C1 segment of cervical spinal cord (tissue), 14 donors: ENCODE results near the gene THRAP3.

Source experiments
- DNase-seq, 14 donors: peaks; one replicate each; lab custom pipeline; 2025; lab: John Stamatoyannopoulos, UW

The THRAP3 gene

DNA sequence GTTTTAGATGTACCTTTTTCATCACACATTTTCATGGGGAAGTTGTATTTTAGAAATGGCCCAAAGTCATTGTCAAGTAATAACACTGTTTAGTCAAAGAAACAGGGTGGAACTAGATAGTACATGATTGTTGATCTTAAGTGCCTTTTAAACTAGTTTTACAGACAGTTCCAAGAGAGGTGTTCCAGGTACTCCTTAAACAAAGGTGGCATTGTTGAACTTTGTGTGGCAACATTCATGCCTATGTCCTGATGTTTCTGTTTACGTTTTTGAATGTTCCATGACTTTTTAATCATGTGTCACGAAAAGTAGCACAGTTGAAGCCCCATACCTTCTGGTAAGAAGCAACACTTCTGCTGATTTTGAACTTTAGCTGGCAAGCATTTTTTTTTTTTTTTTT lies 72.8 kb downstream of the THRAP3 start:
- no peak for DNase-seq

DNA sequence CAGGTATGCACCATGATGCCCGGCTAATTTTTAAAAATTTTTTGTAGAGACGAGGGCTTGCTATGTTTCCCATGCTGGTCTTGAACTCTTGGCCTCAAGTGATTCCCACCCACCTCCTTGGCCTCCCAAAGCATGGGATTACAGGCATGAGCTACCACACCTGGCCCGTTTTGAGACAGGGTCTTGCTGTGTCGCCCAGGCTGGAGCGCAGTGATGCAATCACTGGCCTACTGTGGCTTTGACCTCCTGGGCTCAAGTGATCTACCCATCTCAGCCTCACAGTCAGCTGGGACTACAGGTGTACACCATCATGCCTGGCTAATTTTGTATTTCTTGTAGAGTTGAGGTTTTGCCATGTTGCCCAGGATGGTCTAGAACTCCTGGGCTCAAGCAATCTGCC lies 74.4 kb downstream of the THRAP3 start:
- DNase-seq, result no peak

DNA sequence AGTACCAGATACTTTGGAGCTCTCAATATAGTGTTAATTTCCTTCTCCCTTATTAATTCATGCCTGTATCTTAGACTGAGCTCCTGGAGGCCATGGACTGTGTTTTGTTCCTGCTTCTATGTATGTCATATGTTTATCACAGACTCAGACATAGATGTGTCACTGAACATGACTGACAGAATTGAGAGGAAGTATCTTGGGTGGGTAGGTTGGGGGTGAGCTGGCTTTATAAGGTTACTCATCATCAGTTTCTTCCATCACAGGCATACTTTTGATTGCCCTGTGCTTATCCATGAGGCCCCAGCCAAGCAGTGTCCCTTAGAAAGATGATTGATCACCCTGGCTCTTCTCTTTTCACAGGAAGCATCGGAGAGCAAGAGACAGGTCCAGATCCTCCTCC lies 76.3 kb downstream of the THRAP3 start:
- DNase-seq, result no peak

DNA sequence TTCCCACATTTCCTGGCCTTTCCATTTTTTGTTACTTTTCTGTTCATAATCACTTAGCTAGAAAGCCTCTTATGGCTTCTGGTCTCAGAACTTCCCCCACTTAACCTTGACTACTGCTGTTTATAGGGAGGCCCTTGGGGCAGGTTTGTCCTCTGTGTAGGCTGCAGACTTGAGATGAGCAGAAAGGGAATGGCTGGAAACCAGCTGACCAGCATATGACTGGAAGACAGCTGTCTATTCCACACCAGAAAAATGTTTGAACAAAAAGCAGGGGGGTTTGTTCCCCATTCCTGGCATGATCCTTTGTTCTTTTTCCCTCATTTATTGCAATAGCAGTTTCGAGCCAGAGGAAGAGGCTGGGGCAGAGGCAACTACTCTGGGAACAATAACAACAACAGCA lies 77.0 kb downstream of the THRAP3 start:
- DNase-seq, result peak in 1 of 14 donors; percentile 13

DNA sequence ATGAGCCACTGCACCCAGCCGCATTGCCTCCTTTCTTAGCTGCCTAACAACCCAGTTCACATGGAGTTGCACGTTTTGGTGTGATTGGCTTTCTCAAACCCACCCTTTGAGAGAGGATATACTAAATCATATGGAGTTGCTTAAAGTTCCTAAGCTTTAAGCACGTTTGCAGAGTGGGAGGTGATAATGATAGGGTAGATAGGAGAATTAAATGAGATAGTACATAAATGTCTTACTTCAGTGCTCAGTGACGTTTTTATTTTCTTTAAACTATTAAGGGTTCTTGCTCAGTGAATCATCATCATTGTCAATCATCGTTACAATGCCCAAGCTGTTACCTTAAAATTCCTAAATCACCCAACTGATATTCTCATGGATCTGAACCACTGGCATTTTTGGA lies 79.0 kb downstream of the THRAP3 start:
- DNase-seq, result no peak

DNA sequence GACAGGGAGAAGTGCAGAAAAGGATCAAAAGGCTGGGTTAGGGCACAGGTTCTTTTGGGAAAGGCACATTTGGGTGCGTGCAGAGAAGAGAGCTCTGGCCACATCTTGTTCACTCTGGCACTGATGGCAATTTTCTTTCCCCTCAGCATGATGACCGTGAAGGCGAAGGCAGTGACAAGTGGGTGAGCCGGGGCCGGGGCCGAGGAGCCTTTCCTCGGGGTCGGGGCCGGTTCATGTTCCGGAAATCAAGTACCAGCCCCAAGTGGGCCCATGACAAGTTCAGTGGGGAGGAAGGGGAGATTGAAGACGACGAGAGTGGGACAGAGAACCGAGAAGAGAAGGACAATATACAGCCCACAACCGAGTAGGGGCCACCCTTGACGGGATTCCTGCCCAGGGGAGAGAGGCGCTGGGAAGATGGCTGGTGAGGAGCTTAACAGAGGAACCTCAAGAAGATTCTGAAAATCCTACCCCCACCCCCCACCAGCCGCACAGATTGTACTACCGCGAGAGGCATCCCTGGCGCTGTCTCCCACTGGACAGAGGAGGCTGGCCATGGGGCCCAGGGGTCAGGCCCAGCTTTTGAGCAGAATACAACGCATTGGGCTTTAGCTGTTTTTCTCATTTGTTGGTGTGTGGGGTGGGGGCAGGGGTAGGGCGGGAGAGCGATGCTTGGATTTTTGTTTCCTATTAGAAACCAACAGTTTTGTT lies 79.6 kb downstream of the THRAP3 start:
- no peak for DNase-seq

DNA sequence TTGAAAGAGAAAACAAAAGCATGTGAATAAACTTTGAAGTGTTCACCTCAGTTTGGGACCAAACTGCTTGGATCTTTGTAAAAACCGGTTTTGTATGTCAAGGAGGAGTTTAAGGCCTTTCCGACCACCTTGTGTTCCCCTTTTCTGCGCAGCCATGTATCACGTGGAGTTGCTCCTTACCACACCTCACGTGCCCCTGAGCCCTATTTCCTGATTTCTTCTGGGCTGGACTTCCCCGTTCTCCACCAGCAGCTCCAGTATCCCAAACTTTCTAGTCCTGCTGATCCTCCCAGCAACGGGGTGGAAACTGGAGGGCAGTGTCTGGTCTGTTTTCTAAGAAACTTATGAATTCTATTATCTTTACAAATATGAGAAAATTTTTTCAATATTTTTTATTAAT lies 80.3 kb downstream of the THRAP3 start:
- peak in 2 of 14 donors; percentile 10 for DNase-seq

DNA sequence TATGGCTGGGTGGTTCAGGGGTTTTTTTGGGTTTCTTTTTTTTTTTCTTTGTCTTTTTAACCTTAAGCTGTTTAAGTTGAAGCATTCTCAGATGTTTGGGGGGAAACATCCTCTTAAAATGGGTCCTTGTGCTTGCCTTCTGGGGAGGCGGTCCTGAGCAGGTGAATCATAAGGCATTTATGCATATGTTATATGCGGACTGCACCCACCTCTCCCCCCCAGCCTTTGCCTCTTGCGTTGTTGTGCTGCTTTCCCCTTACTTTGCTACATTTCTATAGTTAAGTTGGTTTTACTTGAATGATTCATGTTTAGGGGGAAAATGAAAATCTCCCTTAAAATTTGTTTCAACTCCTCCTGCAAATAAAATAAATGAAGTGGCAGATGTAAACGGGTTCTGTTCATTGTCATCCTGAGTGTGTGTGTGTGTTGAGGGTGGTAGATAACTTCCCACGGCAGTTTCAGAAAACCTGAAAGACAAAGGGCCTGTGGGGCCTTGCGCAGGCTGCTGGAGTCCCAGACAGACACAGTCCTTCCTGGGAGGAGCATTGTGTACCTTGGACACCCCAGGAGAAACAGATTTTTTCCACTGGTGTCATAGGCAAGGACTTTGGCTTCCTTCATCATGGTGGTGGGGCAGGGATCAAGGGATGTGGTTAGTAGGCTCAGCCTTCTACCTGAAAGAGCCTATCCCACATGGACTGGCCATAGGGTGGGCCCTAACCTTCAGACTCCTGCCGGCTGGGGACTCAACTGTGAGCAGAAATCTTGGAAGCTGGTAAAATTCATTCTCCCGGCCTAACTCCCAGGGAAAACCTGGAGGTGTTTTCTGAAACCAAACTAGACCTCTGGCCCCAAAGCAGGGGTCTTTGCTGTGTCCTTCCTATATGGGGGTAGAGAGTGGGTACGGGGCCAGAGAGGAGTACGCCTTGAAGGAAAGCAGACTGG lies 81.0 kb downstream of the THRAP3 start:
- no peak for DNase-seq

DNA sequence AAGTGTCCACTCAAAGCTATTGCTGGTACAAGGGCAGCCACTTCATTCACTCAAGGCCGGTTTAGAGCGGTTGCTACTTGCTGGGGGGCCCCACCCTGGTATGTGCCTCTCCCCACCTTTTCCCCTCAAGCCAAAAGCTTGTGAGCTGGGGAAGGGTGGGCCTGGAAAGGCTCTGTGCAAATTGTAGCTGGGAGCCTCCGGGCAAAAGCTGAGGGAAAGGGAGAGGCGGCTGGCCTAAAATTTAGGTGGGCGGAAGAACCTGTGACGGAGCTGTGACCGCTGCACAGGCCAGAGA lies 81.6 kb downstream of the THRAP3 start:
- DNase-seq, result no peak

DNA sequence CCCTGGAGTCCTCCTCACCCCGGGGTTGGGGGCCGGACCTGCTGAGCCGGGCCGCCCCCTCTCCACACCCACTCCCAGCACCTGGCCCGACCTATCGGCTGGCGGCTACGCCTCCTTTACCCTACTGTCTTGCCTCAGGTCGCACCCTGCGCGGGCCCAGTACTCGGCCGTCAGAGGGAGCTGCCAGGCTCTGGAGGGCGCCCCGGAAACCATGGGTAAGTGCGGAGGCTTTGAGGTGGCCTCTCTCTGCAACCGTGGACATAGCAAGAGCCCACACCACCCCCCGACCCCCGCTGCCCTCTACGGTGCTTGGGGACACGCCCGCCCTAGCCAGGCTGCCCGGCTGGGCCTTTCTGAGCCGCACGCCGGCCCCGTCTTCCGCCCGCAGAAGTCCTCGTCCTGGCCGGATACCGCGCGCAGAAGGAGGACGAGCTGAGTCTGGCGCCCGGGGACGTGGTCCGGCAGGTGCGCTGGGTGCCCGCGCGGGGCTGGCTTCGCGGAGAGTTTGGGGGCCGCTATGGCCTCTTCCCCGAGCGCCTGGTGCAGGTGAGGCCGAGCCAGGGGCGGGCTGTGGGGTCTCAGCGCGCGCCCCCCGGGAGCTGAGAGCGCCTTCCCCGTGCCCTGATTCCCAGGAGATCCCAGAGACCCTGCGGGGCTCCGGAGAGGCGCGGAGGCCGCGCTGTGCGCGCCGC lies 82.1 kb downstream of the THRAP3 start, which contains the start of gene SH3D21:
Gene SH3D21, plus strand, starts transcription at position 159 of the 692 bp plus-strand sequence. Its CDS starts 53 bp downstream, at position 212.
- peak in 2 of 14 donors; percentile 25 to 36 for DNase-seq

DNA sequence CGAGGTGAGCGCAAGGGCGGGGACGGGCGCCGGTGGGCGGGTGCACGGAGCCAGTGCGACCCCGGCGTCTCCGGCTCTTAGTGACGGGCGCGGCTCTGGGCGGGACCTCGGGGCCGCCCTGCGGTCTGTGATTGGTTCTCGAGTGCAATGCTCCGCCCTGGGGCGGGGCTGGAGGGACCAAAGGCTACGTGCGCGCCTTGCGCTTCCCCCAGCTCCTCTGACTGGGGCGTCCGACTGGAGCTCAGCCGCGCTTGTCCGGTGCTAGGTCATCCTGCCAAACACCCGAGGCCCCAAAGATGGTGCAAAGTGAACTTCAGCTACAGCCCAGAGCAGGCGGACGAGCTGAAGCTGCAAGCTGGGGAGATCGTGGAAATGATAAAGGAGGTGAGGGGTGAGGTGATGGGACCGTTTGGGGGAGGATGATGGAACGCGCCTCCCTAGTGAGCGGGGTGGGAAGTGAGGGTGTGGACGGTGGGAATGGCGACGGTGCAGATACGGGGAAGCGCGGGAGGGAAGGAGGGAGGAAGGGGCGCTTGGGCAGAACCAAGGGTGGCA lies 82.7 kb downstream of the THRAP3 start:
- DNase-seq, result peak in 13 of 14 donors; percentile 27 to 90 (median 57)

DNA sequence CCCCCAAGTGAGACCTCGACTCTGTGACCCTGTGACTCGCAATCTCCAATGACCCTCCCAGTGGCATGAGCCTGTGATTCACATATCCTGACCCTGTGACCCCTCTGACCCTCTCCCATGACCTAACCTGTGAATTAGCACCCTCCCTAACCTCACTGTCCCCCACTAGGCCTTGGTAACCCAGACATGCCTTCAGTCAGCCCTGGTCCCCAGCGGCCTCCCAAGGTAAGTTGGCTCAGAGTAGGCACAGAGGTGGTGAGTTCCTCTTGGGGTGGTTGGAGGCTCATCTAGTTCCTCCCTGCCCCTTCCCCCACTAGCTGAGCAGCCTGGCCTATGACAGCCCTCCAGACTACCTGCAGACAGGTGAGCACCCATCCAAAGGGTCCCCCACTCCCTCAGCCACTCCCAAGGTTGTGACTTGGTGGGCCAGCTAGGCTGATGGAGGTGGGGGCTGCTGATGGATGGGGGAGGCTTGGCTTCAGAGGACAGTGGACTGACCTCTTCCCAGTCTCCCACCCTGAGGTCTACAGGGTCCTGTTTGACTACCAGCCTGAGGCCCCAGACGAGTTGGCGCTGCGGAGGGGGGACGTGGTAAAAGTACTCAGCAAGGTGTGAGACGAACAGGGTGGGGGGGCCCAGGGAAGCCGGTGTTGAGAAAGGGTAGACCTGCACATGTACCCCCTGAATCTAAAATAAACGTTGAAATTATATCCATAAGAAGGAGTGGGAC lies 83.5 kb downstream of the THRAP3 start:
- DNase-seq, result no peak

DNA sequence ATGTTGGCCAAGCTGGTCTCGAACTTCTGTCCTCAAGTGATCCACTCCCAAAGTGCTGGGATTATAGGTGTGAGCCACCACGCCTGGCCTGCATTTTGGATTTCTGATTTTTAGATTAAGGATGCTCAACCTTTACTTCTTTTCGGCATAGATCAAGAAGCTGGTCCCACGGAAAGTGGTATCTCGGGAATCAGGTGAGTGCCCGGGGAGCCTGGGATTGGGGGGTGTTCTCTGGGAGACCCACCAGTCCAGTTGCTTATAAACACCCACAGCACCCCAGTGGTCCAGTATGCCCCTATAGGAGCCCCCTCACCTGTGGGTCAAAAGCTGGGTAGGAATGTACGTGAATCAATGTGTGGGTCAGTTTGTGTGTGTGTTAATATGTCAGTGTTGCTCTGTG lies 85.2 kb downstream of the THRAP3 start:
- no peak for DNase-seq

DNA sequence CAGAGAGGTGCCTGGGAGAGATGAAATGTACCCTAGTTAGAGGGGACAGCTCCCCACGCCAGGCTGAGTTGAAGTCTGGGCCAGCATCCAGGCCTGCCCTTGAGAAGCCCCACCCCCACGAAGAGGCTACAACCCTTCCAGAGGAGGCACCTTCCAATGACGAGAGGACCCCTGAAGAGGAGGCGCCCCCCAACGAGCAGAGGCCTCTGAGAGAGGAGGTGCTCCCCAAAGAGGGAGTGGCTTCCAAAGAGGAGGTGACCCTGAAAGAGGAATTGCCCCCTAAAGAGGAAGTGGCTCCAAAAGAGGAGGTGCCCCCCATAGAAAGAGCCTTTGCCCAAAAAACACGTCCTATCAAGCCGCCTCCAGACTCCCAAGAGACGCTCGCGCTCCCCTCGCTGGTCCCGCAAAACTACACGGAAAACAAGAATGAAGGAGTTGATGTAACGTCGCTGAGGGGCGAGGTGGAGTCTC lies 96.1 kb downstream of the THRAP3 start:
- DNase-seq, result no peak

DNA sequence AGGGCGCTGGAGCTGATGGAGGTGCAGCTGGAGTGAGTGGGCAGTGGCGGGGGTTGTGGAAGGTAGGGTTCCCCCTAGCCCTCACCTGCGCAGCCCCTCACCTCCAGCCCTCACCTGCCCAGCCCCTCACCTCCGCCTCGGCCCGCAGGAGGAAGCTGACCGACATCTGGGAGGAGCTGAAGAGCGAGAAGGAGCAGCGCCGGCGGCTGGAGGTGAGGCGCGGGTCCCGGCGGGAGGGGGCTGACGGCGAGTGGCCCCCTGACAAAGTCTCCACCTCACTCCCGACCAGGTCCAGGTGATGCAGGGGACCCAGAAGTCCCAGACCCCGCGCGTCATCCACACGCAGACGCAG lies 96.5 kb downstream of the THRAP3 start:
- DNase-seq, result no peak

DNA sequence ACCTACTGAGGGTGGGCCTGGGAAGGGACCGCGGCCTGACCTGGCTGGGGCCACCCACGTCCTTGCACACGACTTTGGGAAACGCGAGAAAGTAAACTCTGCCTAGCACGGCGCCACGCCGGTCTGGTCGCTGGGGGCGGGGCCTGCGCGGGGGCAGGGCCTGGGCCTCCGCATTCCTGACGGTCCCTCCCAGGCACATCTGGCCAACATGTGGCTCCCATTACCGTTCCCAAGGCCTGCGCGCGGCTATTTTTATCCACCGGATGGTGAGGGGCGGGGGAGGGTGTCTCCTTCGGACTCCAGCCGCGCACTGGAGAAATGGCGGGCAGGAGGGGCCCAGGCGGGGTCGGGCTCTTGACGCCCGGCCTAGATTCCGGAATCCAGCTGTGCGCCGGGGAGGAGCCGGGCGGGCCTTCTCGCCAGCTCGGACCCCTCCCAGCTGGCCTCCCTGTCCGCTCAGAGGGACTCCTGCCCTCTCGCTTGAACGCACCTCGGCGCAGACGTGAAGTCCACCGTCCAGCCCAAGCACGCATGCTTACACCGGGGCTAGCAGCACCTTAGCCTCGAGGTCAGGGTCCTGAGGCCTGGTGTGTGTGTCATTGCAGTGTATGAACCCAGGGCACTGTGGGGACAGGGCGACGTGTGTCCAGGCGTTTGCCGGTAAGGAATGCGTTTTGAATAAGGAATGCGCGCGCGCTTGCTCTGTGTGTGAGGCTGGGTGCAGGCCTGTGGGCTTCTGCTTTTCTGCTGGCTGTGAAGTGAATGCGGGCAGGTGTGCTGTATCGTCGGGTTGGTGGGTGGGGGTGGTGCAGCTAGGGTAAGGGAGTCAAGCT lies 97.1 kb downstream of the THRAP3 start:
- peak in 1 of 14 donors; percentile 11 for DNase-seq

DNA sequence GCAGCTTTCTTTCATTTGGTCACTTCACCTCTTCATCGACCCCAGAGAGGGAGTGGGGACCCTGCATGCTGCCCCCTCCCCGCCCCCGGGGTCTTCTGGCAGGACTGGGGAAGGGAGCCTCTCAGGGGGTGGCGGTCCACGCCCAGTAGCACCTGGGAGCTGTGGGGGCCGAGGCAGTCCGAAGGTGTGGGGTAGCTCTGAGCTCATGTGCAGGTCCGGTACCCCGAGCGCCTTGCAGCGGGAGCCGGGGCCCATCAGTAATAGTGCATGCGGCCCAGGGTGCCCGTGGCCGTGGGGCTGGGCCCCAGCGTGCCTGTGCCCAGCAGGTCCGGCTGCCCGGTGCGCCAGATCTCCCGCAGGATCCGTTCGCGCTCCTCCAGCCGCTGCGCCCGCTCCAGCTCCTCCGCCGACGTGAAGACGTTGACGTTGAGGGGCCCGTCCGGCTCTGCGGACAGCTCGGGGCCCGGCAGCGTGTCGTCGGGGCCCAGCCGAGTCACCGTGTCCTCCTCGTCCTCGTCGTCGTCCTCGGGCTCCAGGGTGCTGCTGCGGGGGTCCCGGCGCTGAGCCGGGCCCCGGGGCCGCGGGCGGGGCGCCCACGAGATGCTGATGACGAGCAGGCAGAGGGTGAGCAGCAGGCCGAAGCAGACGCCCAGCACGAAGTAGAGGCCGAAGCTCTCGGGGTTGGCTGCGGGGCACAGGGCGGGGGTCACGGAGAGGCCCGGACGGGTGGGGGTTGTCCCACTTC lies 98.0 kb downstream of the THRAP3 start:
- DNase-seq, result no peak

DNA sequence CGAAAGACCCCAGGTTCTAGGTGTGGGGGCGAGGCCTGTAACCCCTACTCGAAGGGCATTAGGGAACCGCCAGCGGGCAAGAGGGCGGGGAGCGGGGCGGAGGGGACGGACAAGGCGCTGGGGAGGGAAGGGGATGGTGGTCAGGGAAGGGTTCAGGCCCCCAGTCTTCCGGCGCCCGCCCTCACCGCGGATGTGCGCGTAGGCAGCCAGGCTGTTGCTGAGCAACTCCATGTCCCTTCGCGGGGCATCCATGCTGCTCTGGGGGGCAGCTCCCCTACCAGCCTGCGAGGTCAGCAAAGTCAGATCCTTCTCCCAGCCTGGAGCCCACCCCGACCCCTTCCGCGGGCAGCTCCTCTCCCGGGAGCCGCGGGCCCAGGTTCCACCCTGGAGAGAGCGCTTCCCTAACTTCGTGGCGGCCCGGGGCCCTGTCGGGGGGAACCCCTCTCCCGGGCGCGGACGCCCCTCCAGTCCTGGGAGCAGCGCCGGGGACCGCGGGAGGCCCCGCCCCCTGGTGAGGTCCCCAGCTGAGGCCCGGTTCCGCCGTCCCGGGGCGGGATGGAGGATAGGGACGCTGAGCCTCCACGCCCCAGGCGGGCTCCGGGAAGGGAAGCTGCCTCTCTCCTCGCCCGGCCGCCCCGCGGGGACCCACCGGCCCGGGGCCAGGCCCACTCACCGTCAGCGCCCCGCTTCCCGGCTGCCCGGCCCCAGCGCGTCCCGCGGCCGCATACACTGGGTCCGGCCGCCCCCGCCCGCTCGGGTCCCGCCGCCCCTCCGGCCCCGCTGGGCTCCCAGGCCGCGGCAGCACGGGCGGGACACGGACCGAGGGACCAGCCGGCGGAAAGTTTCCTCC lies 98.8 kb downstream of the THRAP3 start:
- DNase-seq, result peak in 3 of 14 donors; percentile 49 to 66 (median 59)
